SJCRH30 (cell line): ENCODE results near the gene PIK3CG. TPM values are rescaled to one million over a fixed set of nuclear protein-coding genes. Genes with fewer than 3 reads are reported as not detected.

Source experiments
- total RNA-seq: library from RNA; depleted of rRNA; stranded (reverse); fragments of >200 nt; shearing (Covaris generic); gene quantifications from 2 replicates; pipeline ENCODE4 v1.2.3, GENCODE V29; 2014; rRNA removed

Gene PIK3CG
- total RNA-seq, 1 experiment from 2014 or later: not detected

Other genes starting within 250 kb of the PIK3CG start
- gene CCDC71L, start 204.1 kb upstream of the PIK3CG start, total RNA-seq: 7.1 and 7.9 TPM in 2 replicates
- 12.3 and 14.3 TPM in 2 replicates for gene PRKAR2B, start 179.4 kb downstream of the PIK3CG start, total RNA-seq